Measurements from ENCODE around the gene RUNX1.

RUNX1 gene

DNA sequence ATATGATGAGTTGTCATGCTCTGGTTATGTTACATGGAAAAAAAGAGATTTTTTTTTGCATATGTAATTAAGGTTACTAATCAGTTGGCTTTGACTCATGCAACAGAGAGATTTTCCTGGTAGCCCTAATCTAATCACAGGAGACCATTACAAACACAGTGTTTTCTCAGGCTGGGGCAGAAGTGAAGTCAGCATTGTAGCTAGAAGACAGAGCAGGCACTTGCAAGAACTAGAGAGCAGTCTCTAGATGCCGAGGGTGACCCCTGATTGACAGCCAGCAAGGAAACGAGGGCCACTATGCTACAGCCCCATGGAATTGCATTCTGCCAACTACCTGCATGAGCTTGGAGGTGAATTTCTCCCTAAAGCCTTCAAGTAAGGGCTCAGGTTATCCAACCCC lies 151.3 kb downstream of the RUNX1 start:
- no peak for DNase-seq (ENCODE audit: low spot score)

DNA sequence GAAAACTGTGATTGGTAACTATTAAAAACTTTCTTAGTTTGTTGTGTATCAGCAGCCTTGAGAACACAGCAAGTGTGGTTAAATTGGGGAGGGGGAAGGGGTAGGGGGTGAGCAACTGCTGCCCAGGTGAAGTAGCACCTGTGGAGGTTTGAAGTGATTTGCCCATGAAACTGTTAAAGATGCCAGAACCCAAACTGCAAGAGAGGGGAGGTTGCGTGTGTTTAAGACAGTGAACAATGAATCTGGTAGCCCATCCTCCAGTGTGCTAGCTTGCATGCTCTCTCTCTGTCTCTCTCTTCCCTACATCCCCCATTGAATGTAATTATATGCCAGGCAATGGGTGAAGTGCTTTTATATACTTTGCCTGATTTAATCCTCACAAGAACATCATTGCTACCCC lies 154.7 kb downstream of the RUNX1 start:
- DNase-seq (ENCODE audit: low spot score) = no peak

DNA sequence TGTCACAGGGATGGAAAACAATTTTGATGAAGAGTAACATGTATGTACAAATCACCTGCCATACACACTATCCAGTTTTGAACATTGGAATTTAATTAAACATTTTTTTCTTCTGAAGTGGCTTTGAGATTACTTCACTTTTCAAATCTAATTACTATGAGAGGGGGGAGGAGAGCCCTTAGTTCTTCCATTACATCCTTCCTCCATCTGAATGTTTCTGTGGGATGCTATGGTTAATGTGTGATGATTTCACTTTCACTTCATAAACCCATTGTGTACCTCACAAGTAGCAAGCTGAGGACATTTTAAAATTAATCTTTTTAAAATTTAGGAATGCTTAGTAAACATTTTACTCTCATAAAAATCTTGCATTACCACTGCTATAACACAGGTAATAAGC lies 156.9 kb downstream of the RUNX1 start:
- no peak for DNase-seq (ENCODE audit: low spot score)

DNA sequence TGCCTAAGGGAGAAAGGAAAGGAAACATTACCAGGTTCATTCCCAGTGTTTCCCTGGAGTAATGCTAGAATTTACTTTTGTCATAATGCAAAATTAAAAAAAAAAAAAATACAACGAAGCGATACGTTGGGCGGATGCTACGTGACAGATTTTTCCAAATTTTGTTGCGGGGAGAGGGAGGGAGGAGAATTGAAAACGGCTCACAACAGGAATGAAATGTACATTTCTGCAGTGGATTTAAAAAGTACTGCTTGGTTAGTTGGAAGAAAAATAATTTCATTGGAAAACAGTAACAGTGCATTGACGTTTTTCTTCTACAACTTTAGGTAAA lies 157.5 kb downstream of the RUNX1 start:
- no peak for DNase-seq (ENCODE audit: low spot score)

DNA sequence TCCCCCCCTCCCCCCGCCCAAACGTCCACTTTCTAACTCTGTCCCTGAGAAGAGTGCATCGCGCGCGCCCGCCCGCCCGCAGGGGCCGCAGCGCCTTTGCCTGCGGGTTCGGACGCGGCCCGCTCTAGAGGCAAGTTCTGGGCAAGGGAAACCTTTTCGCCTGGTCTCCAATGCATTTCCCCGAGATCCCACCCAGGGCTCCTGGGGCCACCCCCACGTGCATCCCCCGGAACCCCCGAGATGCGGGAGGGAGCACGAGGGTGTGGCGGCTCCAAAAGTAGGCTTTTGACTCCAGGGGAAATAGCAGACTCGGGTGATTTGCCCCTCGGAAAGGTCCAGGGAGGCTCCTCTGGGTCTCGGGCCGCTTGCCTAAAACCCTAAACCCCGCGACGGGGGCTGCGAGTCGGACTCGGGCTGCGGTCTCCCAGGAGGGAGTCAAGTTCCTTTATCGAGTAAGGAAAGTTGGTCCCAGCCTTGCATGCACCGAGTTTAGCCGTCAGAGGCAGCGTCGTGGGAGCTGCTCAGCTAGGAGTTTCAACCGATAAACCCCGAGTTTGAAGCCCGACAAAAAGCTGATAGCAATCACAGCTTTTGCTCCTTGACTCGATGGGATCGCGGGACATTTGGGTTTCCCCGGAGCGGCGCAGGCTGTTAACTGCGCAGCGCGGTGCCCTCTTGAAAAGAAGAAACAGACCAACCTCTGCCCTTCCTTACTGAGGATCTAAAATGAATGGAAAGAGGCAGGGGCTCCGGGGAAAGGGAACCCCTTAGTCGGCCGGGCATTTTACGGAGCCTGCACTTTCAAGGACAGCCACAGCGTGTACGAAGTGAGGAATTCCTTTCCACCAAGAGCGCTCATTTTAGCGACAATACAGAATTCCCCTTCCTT lies 158.1 kb downstream of the RUNX1 start:
- no peak for DNase-seq (ENCODE audit: low spot score)

DNA sequence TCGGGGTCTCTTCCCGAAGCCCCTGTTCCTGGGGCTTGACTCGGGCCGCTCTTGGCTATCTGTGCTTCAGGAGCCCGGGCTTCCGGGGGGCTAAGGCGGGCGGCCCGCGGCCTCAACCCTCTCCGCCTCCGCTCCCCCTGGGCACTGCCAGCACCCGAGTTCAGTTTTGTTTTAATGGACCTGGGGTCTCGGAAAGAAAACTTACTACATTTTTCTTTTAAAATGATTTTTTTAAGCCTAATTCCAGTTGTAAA lies 158.7 kb downstream of the RUNX1 start:
- DNase-seq (ENCODE audit: low spot score) = no peak

DNA sequence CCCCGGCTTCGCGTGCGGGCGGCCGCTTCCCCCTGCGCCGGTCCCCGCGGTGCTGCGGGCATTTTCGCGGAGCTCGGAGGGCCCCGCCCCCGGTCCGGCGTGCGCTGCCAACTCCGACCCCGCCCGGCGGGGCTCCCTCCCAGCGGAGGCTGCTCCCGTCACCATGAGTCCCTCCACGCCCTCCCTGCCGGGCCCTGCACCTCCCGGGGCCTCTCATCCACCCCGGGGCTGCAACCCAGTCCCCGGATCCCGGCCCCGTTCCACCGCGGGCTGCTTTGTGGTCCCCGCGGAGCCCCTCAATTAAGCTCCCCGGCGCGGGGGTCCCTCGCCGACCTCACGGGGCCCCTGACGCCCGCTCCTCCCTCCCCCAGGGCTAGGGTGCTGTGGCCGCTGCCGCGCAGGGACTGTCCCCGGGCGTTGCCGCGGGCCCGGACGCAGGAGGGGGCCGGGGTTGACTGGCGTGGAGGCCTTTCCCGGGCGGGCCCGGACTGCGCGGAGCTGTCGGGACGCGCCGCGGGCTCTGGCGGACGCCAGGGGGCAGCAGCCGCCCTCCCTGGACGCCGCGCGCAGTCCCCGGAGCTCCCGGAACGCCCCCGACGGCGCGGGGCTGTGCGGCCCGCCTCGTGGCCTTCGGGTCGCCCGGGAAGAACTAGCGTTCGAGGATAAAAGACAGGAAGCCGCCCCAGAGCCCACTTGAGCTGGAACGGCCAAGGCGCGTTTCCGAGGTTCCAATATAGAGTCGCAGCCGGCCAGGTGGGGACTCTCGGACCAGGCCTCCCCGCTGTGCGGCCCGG lies 159.2 kb downstream of the RUNX1 start:
- peak; percentile 15 for DNase-seq (ENCODE audit: low spot score)

DNA sequence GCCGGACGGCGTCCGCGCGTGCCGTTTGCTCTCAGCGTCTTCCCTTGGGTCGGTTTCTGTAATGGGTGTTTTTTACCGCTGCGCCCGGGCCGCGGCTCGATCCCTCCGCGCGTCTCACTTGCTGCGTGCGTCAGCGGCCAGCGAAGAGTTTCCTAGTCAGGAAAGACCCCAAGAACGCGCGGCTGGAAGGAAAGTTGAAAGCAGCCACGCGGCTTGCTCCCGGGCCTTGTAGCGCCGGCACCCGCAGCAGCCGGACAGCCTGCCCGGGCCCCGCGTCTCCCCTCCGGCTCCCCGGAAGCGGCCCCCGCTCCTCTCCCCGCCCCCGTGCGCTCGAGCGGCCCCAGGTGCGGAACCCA lies 159.8 kb downstream of the RUNX1 start:
- DNase-seq (ENCODE audit: low spot score) = no peak

DNA sequence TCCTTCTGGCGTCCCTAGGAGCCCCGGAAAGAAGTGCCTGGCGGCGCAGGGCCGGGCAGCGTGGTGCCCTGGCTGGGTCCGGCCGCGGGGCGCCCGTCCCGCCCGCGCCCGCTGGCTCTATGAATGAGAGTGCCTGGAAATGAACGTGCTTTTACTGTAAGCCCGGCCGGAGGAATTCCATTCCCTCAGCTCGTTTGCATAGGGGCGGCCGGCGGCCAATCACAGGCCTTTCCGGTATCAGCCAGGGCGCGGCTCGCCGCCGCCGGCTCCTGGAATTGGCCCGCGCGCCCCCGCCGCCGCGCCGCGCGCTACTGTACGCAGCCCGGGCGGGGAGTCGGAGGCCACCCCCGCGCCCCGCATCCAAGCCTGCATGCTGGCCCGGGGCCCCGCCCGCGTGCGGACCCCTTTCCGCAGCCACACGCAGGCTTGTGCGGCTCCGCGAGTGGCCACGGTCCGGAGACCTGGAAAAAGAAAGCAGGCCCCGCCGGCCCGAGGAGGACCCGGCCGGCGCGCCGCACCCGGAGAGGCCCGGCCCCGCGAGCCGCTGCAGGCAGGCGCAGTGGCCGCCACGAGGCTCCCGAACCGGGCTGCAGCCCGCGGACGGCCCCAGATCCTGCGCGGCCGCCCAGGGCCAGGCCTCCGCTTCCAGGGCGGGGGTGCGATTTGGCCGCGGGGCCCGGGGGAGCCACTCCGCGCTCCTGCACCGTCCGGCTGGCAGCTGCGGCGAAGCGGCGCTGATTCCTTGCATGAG lies 160.4 kb downstream of the RUNX1 start:
- peak; percentile 78 for DNase-seq (ENCODE audit: low spot score)

DNA sequence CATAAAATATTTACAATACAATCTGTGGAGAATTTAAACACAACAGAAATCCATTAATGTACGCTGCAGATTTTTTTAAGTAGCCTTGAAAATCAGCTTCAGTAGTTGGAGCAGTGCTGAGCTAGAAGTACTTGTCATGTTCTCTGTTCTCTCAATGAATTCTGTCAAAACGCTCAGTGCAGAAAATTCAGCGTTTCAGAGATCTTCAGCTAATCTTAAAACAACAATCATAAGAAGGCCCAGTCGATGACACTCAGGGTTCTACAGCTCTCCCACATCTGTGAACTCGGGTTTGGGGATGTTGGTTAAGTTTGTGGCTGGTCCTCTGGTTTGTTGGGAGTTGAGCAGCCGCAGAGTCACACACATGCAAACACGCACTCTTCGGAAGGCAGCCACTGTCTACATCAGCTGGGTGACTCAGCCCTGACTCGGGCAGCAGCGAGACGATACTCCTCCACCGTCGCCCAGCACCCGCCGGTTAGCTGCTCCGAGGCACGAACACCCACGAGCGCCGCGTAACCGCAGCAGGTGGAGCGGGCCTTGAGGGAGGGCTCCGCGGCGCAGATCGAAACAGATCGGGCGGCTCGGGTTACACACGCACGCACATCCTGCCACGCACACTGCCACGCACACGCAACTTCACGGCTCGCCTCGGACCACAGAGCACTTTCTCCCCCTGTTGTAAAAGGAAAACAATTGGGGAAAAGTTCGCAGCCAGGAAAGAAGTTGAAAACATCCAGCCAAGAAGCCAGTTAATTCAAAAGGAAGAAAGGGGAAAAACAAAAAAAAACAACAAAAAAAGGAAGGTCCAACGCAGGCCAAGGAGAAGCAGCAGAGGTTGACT lies 161.2 kb downstream of the RUNX1 start:
- DNase-seq (ENCODE audit: low spot score) = peak; percentile 39

DNA sequence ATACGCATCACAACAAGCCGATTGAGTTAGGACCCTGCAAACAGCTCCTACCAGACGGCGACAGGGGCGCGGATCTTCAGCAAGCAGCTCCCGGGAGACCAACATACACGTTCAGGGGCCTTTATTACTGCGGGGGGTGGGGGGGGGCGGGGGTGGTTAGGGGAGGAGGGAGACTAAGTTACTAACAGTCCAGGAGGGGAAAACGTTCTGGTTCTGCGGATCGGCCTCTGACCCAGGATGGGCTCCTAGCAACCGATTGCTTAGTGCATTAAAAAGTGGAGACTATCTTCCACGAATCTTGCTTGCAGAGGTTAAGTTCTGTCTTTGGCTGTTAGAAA lies 162.0 kb downstream of the RUNX1 start:
- DNase-seq (ENCODE audit: low spot score) = no peak

DNA sequence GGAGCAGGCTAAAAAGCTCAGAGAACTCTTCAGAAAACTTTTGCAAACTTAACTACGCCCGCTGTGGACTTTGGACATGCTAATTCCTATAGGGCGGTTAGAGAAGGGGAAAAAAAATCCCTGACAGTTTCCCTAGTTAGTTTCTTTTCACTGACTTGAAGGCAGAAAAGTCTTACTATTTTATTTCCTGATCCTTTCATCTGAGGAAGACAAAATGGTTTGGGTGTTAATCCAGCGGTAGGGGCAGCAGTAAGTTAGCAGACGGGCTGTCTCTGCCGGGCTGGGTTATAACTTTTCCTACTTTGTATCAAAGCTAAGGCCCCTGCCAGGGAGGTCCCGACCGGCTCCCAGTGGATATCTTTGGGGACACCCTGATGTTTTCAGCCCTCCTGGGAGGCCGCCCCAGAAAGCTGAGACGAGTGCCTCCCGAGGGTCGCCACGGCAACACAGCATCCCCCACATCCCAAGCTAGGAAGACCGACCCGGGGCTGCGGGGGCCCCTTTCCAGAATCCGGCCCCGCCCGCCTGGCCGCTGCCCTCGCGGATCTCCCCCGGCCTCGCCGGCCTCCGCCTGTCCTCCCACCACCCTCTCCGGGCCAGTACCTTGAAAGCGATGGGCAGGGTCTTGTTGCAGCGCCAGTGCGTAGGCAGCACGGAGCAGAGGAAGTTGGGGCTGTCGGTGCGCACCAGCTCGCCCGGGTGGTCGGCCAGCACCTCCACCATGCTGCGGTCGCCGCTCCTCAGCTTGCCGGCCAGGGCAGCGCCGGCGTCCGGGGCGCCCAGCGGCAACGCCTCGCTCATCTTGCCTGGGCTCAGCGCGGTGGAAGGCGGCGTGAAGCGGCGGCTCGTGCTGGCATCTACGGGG lies 162.6 kb downstream of the RUNX1 start:
- peak; percentile 11 for DNase-seq (ENCODE audit: low spot score)

DNA sequence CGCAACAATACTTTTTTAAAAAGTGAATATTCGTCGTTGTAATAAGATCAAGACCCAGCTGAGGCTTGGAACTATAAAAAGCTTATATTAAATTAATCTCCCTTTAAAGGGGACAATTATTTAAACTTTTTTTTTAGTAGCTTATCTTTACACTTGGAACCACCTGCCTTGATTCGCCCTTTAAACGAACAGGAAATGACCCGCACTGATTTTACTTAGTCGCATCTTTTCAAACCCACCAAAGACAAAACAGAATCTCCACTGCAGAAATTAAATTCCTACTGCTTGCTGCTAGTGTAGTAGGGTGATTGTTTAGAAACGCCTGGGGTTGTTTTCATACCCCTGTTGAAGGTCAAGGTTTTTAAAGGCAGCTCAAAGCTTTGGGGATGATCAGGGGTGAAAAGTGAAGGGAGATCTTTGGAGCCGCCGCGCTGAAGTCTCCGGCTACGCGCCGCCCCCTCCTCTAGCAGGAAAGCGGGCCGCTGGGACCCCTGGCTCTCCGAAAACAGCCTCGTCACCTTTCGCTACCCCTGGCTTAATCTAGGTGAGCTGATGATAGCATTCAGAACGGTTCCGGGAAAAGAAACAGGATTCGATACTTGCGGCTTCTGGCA lies 163.4 kb downstream of the RUNX1 start:
- DNase-seq (ENCODE audit: low spot score) = peak; percentile 9

DNA sequence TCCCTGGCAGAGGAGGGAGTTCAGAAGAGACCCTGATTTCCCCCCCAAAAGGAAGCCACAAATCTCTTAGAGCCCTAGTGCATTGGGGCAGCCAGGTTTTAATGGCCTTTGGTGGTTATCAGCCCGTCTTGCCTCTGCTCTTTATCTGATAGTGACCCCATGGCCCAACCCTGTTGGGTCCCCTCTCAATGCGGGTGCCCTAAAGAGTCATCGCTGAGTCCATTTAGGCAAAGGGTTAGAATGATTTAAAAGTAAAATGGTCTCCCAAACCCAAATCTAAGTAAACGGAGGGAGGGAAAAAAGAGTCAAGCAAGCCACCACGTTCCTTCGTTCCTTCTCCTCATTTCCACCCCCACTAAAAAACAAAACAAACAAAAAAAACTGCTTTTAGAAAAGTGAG lies 164.0 kb downstream of the RUNX1 start:
- no peak for DNase-seq (ENCODE audit: low spot score)

DNA sequence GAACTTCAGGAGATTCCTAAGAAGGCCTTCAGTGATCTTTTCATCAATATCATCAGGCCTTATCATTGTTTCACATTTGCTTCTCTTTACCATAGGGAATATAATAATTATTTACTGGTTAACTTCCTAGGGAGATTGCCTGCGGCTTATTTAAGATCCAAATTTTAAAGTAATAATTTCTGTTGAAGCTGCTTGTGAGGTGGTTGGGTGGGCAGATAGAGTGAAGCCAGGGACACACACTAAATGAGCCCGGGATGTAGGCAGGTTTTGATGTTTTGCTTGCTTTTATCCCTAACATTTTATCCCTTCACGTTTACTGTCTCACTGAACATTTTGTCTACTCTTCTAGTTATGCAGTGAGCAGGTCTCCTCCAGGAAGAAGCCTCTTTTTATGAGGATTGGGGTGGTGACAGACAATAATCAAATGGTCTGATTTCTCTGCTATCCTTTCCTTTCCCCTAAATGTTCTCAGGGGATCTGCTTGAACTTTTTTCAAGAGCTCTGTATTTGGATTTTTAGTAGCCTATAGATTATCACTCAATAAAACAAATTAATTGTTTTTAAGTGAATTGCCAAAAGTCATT lies 164.7 kb downstream of the RUNX1 start:
- peak; percentile 9 for DNase-seq (ENCODE audit: low spot score)

DNA sequence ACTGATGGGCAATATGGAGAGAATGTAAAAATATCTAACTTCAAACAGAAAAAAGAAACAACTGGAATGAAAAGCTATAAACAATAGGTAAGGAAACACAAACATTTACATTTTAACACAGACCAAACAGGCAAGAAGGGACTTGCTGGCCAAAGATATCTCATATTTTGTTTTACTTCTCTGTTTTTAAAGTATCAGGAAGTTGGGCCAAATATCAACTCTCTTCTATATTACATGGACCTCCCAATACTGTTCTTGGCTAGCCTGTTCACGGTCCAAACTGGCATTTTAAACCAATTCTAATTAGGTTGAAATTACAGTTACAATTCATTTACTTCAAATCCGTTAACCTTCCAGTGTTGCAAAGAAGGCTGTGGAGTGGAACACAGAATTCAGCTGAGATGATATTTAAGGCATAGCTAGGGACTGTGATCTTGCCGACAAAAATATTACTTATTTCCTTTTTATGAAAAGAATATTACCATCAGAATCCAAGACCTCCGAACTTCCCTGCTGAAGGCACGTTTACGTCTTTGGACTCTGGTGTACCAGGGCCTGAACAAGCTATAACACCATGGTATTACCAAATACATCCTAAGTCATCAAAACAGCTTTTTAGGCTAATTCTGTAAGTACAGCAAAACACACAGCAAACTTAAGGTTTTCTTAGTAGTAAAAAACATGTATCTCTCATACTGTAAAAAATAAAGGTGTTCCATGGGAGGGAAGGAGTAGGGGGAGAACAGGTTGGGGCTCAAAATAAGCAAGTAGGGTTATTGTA lies 165.4 kb downstream of the RUNX1 start:
- no peak for DNase-seq (ENCODE audit: low spot score)

DNA sequence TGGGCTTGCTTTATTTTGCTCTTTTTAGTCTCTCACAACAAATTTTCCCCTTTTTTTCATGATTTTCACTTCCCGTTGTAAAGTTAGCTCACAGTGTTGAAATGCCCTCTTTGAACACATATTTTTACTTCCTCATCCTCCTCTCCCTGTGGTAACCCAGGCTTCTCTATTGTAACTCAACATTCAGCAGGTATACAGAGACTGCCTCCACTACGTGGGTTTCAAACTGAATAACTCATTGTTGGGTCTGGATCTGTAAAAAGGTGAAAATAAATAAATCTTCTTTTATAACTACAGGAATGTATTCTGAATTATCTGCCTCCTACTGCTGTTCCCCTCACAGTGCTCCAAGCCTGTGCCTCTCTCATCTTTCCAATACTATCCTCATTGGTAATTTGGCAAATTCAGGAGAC lies 166.4 kb downstream of the RUNX1 start:
- DNase-seq (ENCODE audit: low spot score) = peak; percentile 75

DNA sequence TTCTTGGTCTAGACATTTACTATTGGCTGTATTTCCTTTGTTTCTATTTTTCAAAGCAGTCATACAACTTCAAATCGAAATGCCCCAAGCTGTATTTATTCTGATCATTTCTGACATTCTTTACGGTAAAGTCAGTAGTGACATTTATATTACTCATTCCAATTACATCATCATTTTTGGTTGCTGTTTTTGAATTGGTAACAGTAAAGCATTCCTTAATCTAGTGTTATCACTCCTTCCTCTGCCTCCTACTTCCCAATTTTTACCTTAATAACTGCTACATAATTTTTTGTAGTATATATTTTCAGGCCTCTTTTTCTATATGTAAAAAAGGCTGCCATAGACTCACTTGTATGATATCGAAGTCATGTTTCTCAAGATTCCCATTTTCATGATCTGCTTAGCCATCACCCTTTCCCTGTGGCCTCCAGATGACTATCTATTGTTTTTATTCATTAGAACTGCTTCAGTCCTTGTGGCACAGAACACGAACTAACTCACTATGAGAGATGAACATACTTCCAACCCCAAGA lies 167.2 kb downstream of the RUNX1 start:
- DNase-seq (ENCODE audit: low spot score) = no peak

DNA sequence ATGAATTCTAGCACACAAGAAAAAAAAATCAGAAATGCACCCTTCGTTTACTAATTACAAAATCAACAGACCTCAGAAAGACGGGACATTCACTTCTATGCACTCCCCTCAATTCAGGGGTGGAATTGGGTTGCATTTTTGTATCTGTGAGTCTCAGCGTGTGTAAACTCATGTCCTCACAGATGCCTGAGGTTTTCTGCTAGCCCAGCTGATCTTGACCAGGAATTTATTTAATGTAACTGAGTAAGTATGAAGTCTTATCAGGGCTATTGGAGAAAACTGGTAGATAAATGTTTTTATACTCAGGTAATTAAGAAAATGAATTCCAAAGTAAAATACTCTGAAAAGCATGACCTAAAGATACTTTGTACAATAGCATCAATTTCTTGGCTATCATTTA lies 167.7 kb downstream of the RUNX1 start:
- no peak for DNase-seq (ENCODE audit: low spot score)

All from pons (tissue), 1 donor.